DMS153 treated with DMSO at 0.1 percent for 48 hours (cell line): ENCODE data around the gene ZNF599.
A peak's percentile ranks its signal among the peaks of the same experiment; 100 is the strongest.
"Not testable (repeated sequence)": the region's sequence is repeated elsewhere in the genome, so short reads cannot be mapped to it uniquely, and the experiment has no call there.

Experiments
- DNase-seq: peaks from one replicate; lab custom pipeline; 2025; ENCODE audit not compliant: unreplicated experiment; lab: John Stamatoyannopoulos, UW

Gene ZNF599

DNA sequence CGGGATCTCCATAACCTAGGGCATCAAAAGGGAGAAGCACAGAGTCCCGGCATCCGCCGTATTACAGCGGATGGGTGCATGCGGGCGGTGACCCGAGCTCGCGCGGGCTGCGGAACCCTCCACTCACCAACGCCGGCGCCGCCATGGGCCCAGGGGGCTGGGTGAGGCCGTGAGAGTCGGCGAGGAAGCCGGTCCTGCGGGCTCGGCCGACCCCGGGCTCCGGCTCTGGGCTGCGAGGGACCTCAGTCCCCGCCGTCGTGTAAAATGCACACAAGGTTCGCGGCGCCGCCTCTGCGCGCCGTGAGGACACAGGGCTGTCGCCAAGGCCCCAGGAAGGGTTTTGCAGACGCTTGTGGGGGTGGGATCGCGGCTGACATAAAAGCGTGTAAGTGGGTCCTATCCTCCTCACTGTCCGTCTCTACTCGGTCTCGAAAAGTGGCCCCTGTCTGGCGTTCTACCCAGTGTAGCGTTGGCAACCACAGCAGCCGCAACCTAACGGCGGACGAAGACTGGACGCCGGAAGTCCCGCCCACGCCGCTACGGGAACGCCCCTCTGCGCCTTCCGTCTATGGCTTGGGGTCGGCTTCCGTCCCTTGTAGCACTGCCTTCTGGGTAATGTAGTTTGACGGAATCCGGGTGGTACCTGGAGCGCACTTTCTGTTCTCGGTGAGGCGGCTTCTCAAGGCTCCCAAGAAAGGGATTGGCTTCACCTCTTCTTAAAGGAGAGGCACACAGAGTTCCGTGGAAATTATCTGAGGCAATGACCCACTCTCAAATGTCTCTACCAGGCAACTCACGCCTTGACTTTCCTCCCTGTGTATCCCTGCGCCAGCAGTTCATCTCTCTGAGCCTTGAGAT, at the start of gene ZNF599:
ZNF599 (minus strand) TSS at position 519 of the 858 bp plus-strand sequence; CDS start at position 145, 374 bp downstream.
- peak; percentile 81 for DNase-seq

DNA sequence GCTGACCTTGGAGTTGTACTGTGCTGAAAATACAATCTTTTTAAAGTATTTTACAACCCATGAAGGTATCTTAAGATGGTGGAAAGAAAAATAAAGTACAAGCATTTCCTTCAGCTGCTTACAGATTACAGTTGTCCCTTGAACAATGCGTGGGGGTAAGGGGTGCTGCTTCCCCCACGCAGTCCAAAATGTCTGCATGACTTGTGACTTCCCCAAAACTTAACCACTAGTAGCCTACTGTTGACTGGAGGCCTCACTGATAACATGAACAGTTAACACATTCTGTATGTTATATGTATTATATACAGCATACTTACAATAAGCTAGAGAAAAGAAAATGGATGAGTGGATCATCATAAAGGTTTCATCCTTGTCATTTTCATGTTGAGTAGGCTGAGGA, 45.3 kb upstream of the ZNF599 start:
- DNase-seq, result no peak

DNA sequence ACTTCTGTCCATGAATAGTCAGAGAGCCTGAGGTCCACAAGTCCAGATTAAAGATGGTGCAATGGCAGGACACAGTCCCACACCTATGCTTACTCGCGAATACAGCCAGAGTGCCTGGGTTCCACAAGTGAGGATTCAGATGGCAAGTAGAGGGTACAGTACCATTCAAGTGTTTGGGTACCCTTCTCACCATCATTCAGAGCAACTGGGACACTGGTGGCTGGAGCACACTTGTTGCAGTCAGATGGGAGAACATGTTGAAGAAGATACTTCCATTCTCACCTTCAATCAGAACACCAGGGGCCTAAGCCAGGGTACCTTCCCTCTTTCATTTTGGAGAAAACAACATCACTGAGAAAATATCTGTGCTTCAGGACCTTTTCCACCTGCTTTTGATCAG, 43.7 kb upstream of the ZNF599 start:
- no peak for DNase-seq

DNA sequence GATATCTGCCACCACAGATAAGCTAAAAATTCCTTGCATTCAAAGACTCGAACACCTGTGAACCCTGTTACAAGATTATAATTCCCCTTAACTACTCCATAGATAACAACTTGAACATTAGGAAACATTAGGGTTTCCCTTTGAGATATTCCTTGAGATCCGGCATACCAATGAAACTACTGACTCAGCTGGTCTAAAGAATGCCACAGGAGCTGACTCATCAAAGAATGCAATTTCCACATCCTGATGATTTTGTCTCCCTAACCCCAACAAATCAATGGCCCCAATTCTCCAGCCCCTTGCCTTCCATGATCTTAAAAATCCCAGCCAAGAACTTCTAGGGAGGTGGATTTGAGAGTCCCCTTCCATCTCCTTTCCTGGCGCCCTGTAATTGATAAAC, 35.6 kb upstream of the ZNF599 start:
- no peak for DNase-seq

DNA sequence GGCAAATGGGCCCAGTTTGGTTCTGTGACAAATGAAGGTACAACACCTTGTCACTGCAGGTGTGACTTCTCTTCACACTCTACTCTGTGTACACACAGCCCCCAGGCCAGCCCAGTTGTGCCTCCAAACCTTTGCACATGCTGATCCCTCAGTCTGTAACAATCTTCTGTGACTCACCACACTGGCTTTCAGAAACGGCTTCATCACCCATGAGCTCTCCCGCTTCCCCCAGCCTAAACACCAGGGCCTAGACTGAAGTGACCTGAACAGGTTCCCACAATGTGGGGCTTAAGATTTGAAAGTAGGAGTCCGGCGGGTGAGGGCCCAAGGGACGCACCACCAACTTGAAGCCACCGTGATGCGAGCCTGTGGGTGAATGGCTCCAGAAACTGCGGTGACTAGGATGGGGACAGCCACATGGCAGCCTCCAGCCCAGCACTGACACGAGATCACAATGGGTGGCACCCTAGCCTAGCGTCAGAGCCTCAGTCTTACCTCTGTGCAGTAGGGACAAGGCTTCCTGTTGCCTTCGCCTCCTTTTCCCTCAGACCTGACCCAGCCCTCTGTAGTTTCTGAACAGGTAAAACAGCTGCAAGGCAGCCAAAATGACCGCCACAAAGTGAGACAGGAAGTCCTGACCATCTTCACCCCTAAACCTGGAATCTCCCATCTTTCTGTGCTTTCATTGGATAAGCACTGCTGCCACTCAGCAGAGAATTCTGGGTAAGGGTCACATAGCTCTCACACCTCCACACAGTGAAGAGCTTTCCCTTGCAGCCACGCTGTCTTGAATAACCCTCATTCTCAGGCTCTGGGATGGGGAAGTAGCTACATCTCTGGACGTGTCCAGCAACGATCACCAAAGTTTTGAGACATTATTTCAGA, 34.2 kb upstream of the ZNF599 start:
- no peak for DNase-seq

DNA sequence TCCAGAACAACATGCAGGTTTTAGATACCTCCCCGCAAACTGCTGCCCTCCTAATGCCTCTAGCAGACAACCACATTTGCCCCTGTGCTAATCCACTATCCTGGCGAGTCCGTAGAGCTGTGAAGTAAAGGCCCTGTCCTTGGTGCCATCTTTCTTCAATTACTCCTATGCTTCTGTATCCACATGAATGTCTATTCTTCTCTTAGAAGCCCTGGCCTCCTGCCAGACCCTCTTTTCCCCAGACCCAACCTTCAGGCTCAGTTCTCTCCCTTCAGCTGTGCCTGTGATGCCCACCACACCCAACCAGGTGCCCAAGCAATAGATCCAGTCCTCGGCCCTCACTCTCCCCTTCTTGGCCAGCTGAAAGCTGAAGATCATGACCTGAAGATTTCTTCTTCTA, 31.1 kb upstream of the ZNF599 start:
- DNase-seq, result no peak

DNA sequence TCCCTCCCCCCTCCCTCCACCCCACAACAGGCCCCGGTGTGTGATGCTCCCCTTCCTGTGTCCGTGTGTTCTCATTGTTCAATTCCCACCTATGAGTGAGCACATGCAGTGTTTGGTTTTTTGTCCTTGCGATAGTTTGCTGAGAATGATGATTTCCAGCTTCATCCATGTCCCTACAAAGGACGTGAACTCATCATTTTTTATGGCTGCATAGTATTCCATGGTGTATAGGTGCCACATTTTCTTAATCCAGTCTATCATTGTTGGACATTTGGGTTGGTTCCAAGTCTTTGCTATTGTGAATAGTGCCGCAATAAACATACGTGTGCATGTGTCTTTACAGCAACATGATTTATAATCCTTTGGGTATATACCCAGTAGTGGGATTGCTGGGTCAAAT, 23.9 kb upstream of the ZNF599 start:
- DNase-seq, result not testable (repeated sequence)

DNA sequence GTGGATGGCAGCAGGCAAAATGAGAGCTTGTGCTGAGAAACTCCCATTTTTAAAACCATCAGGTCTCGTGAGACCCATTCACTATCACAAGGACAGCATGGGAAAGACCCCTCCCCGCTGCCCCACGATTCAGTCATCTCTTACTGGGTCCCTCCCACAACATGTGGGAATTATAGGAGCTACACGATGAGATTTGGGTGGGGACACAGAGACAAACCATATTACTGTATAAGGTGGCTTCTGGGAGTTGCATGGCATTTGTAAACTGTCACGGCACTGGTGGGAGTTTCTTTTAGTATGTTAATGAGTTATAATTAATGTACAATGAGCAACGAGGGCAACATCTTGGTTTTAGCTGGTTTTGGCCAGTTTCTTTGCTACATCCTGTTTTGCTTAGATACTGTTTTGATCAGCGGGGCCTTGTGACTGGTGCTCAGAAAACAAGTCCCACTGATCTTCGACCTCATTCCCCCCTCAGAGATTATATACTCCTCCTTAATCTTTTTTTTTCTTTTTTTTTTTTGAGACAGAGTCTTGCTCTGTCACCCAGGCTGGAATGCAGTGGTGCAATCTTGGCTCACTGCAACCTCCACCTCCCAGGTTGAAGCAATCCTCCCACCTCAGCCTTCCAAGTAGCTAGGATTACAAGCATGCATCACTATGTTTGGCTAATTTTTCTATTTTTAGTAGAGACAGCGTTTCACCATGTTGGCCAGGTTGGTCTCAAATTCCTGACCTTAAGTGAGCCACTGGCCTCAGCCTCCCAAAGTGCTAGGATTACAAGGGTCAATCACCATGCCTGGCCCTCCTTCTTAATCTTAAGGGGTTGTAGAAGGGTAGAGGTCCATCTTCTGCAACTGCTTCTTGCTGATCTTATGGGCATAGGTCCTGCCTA, 21.3 kb upstream of the ZNF599 start:
- no peak for DNase-seq

DNA sequence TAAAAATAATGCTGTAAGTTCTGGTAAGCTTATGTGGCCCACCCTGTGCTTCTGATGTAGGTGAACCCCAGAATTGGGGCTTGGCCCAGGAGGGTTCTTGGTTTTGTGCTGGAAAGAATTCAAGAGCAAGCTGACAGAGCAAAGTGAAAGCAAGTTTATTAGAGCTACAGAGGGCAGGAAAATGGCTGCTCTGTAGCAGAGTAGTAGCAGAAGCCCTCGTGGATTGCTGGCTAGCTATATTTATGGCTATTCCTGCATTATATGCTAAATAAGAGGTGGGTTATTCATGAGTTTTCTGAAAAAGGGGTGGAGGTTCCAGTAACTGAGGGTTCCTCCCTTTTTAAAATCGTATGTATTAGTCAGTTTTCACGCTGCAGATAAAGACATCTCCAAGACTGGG, 20.6 kb upstream of the ZNF599 start:
- no peak for DNase-seq

DNA sequence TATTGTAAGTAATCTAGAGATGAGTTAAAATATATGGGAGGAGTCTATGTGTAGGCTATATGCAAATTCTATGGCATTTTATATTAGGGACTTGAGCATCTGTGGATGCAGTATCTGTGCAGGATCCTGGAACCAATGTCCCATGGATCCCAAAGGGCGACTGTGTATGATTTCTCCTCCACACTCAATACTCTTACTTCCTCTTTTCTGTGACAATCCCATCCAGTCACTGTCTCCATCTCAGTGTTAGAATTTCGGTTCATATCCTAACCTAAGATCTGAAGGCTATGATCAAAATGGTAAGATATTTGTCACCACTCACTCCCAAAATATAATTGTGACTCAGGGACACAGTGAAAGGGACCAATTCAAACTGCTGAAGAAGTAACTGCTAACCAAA, 15.1 kb upstream of the ZNF599 start:
- no peak for DNase-seq

DNA sequence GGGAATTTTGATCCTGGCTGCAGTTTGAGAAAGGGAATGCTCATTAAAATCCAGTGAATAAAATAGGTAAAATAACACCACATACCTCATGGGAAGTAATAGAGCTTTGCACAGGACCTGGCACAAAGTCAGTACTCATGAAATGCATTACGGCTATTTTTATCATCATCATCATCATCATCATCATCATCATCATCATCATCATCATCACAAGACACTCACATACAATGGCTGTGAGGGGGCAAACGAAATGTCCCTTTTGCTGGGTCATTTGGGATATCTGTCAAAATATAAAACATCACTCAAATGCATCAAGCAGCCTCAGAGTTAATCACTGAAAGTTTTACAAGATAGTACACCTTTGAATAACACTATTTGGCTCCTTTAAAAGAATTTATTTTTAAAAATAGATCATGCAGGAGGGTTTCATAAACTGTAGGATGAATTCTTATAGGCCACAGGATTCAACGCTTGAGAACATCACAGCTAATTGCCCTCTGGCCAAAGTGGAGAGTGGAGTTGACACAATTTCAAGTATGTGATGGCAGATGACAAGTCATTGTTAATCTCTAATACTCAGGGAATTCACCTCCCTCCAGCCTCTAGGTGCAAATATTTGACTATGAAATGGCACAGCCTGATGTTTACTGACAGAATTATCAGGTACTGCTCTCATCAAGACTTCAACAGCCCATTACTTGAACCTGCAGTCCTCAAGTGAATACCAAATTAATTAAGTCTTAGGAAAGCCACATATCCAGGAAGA, 14.2 kb upstream of the ZNF599 start:
- no peak for DNase-seq

DNA sequence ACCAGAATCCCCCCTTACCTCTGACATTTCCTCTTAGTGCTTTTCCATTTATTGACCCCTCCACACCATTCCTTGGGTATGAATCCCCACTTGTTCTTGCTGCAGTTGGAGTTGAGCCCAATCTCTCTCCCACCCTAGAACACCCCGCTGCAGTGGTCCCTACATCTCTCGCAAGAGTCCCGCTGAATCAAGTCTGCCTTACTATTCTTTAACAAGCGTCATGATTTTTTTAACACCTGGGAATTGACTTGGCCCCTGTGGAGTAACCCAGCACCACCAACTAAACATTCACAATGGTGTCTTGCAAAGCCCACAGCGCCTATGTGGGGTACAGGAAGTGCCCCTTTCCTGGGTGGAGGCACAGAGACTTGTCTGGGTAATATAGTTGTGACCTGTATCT, 13.2 kb upstream of the ZNF599 start:
- no peak for DNase-seq

DNA sequence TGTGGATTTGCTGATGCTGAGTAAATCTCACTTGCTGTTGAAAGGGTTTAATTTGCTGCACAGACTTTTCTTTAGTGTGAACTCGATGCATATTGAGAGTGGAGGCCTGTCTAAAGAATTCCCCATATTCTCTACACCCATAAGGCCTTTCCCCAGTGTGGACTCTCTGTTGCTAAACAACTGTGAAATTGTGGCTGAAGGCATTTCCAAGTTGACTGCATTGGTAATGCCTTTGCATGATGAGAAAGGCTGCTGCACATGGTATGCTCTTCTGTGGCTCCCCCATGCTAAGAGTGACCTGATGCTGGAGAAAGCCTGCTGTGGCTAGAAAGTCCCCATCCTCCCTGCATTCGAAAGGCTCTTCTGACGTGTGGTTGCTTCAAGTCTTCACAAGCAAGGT, 6.6 kb upstream of the ZNF599 start:
- DNase-seq, result no peak

DNA sequence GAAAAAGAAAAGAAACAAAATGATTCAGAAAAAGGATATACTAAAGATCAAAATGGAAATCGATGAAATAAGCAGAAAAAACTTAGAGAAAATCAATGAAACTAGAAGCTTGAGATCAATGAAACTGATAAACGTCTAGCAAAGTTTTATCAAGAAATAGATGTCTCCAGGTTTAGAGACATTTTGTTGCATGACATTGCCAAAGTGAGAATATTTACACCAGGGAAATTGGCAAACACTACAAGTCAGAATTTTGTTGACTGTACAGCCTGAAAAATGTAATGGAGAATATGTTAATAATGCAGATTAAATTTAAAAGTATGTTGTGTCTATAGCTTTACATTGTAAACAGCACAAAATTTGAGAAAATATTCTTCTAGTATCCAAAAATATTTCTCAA, 5.3 kb upstream of the ZNF599 start:
- DNase-seq, result no peak

DNA sequence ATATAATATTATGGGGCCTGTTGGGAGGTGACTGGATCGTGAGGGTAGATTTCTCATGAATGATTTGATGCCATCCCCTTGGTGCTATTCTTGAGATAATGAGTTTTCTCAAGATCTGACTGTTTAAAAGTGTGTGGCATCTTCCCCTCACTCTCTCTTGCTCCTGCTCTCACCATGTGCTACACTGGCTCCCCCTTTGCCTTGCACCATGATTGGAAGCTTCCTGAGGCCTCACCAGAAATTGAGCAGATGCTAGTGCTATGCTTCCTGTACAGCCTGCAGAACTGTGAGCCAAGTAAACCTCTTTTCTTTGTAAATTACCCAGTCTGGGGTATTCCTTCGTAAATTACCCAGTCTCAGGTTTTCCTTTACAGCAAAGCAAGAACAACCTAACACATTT, 1.8 kb upstream of the ZNF599 start:
- no peak for DNase-seq

DNA sequence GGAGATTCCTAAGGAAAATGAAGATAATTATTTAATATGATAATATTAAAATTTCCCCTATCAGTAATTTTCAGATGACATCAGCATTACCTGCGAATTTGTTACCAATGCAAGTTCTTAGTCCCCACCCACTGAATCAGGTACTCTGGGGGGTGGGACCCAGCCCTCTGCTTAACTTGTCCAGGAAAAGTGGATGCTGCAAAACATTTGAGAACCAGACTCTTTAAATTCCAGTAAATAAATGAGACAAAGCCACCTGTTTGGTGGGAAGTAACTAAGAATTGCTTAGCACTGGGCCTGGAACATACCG, 495 bp upstream of the ZNF599 start:
- DNase-seq, result no peak

DNA sequence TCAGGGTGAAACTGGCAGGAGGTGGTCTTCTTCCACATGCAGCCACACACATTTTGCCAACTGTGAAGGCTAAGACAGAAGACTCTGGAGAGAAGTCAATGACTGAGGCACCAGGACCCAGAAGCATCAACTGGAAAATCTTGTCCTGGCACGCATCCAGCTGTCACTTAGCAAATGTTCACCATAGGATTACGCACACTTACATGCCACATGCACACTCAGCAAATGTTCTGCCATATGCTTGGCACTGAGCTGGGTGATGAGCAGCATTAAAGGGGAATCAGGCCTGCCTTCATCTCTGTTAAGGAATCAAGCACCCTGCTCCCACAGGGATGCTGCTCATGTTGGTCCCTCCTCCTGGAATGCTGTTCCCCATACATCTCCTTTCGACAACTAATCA, 5.1 kb downstream of the ZNF599 start:
- no peak for DNase-seq

DNA sequence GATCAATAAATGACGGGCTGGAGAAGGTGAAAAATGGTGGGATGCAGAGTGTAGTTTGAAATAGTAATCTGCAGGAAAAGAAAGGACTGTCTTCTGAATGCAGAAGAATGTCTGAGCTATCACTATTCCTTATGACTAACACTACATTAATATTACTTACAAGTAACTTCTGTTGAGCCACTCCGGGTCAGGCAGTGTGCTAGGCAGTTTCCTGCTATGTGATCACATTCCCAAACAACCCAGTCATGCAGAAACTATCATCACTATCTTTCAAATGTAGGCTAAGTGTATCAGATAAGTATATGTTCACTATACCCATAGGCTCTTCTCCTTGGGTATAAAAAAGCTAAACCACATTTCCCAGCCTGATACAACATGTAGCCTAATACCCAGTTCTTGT, 6.6 kb downstream of the ZNF599 start:
- DNase-seq, result no peak

DNA sequence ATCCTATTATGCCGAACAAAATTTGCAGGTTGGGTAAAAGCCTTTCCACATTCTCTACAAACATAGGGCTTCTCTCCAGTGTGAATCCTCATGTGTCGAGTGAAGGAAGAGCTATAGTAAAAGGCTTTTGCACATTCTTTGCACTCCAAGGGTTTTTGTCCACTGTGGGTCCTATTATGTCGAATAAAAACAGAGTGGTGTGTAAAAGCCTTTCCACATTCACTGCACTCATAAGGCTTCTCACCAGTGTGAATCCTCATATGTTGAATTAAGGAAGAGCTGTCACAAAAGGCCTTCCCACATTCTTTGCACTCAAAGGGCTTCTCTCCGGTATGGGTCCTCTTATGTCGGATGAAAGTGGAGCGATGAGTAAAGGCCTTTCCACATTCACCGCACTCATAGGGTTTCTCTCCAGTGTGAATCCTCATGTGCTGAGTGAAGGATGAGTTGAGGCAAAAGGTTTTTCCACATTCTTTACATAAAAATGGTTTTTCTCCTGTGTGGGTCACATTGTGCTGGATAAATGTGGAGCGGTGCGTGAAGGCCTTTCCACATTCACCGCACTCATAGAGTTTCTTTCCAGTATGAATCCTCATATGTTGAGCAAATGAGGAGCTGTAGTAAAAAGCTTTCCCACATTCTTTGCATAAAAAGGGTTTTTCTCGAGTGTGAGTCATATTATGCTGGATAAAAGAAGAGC, 13.6 kb downstream of the ZNF599 start:
- DNase-seq, result no peak

DNA sequence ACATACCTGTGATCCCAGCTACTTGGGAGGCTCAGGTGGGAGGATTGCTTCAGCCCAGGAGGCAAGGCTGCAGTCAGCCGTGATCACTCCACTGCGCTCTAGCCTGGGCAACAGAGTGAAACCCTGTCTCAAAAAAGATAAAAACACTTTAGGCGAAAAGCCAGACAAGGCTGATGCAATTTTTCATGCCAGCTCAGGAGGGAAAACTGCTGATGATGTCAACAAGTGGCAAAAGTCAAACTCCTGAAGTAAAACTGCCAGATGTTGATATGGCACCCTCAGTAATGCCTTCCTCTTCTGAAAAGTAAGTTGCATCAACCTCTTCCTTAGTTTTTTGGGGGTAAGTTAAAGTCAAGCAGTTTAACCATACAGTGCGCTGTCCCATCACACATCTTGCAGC, 15.6 kb downstream of the ZNF599 start:
- DNase-seq, result no peak
